Uterus (tissue), 4 donors: ENCODE data around the gene LRP1-AS. TPM values are rescaled to one million over a fixed set of nuclear protein-coding genes. Genes with fewer than 3 reads are reported as not detected.

Source experiments
- DNase-seq, 2 donors: peaks; one replicate each; pipeline ENCODE4 v3.0.0-alpha.2; 2019 to 2020
- H3K27ac ChIP-seq, 2 donors: fragments of 200-600 bp; sonication (generic); 1 replicate in 1 of 2; 2 replicates in 1 of 2; pipeline ENCODE4 v1.5.1; 2016 to 2018
- H3K27me3 ChIP-seq, 2 donors: fragments of 200-600 bp; sonication (generic); one replicate each; pipeline ENCODE4 v1.5.1; 2018 to 2019; ENCODE audit warnings: control low read depth in 1 of 2
- H3K36me3 ChIP-seq, 2 donors: fragments of 200-600 bp; sonication (generic); one replicate each; pipeline ENCODE4 v1.5.1; 2019; ENCODE audit warnings: control low read depth in 1 of 2
- H3K4me1 ChIP-seq, 2 donors: fragments of 200-600 bp; sonication (generic); one replicate each; pipeline ENCODE4 v1.5.1; 2018 to 2019; ENCODE audit warnings: control low read depth in 1 of 2
- H3K4me3 ChIP-seq, 2 donors: fragments of 200-600 bp; sonication (generic); 1 replicate in 1 of 2; 2 replicates in 1 of 2; pipeline ENCODE4 v1.5.1; 2018 to 2019; ENCODE audit warnings: mild to moderate bottlenecking in 1 of 2
- H3K9me3 ChIP-seq, 2 donors: fragments of 200-600 bp; sonication (generic); one replicate each; pipeline ENCODE4 v1.5.1; 2019; ENCODE audit warnings: control low read depth in 1 of 2
- POLR2A ChIP-seq, 2 donors: fragments of 450-650 bp; IDR thresholded peaks; one replicate each; pipeline ENCODE4 v1.6.1; 2016; ENCODE audit warnings: antibody characterized with exemption in 2 of 2, mild to moderate bottlenecking in 1 of 2, moderate library complexity in 1 of 2
- intact Hi-C: fragments of 100-400 bp; cut with DNase I; formaldehyde crosslinking; loops from one replicate; pipeline ENCODE4 v1.15.1; 2023; ENCODE audit warnings: low total_unique reads
- total RNA-seq, 4 donors: library from RNA; depleted of rRNA in 3 of 4; stranded (reverse); fragments of >200 nt in 3 of 4; gene quantifications; one replicate each; pipeline versions ENCODE4 v1.1.0 to v1.2.4, GENCODE V29; 2014 to 2023
- TF ChIP-seq, protein P1 (sequence below), 4 experiments: fragments of 200-600 bp in 2 of 4; fragments of 450-650 bp in 2 of 4; sonication (generic) in 2 of 4; IDR thresholded peaks; one replicate each; pipeline ENCODE4 v1.5.1; 2016 to 2019; ENCODE audit warnings: antibody characterized with exemption in 4 of 4, mild to moderate bottlenecking in 2 of 4, moderate library complexity in 1 of 4
- donor health status: DM: yes; HTN: yes; CAD: no.

The LRP1-AS gene
- total RNA-seq, 4 donors from 2014 or later, result not detected

DNA sequence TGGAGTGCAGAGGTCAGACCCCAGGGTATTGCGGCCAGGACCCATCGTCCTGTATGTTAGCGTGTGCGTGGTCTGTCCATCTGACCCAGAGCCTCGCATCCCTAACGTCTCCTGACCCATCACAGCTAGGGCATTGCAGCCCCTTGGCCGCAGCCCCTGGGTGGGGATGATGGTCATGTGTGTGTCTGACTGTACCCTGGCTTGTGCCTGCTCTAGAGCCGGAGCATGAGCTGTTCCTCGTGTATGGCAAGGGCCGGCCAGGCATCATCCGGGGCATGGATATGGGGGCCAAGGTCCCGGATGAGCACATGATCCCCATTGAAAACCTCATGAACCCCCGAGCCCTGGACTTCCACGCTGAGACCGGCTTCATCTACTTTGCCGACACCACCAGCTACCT is 10.8 kb upstream of the LRP1-AS start:
- DNase-seq, result no peak
- no peaks in the 10 kb centered on the region for H3K36me3 ChIP-seq
- H3K9me3 ChIP-seq, result no peaks in the 10 kb centered on the region
- no peak for TF ChIP-seq POLR2A (IDR thresholded peaks at IDR 0.05)
- TF ChIP-seq, protein P1, sequence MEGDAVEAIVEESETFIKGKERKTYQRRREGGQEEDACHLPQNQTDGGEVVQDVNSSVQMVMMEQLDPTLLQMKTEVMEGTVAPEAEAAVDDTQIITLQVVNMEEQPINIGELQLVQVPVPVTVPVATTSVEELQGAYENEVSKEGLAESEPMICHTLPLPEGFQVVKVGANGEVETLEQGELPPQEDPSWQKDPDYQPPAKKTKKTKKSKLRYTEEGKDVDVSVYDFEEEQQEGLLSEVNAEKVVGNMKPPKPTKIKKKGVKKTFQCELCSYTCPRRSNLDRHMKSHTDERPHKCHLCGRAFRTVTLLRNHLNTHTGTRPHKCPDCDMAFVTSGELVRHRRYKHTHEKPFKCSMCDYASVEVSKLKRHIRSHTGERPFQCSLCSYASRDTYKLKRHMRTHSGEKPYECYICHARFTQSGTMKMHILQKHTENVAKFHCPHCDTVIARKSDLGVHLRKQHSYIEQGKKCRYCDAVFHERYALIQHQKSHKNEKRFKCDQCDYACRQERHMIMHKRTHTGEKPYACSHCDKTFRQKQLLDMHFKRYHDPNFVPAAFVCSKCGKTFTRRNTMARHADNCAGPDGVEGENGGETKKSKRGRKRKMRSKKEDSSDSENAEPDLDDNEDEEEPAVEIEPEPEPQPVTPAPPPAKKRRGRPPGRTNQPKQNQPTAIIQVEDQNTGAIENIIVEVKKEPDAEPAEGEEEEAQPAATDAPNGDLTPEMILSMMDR (IDR thresholded peaks at IDR 0.05), result no peak
- H3K4me3 ChIP-seq, result no peak overlapping the region
- H3K27me3 ChIP-seq, result no peaks in the 10 kb centered on the region
- H3K4me1 ChIP-seq, result no peaks in the 10 kb centered on the region
- peak overlapping the region in 1 of 2 donors; percentile 18 for H3K27ac ChIP-seq
- intact Hi-C loops, result no loop called here

DNA sequence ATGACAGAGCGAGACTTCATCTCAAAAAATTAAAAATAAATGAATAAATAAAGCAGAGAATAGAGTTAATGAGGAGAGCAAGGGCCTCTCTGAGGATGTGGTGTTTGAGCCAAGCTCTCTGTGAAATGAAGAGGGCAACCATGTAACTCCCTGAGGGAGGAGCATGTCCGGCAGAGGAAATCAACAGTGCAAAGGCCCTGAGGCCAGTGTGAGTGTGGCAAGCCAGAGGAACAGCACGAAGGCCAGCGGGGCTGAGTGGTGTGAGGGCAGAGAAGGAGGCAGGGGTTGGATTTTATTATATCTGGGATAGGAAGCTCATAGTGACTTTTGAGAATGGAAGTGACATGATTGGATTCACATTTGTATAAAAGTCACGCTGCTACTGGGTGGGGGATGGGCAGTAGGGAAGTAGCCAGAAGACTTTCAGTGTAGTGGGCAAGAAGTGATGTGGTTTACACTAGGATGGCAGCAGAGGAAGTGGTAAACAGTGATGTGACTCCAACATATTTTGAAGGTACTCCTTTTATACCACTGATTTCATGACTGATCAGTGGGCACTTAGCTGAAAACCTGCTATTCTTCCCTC is 10.3 kb upstream of the LRP1-AS start:
- no peak for DNase-seq
- Histone ChIP-seq H3K9me3 (no peaks in the 10 kb centered on the region), H3K27me3 (no peaks in the 10 kb centered on the region), H3K4me1 (peaks cover 0 to 3% of the 10 kb centered on the region in 2 donors), H3K4me3 (no peak overlapping the region), H3K27ac (peak overlapping the region in 1 of 2 donors; percentile 18), H3K36me3 (no peaks in the 10 kb centered on the region)
- TF ChIP-seq, protein P1 (IDR thresholded peaks at IDR 0.05), result no peak
- no peak for TF ChIP-seq POLR2A (IDR thresholded peaks at IDR 0.05)
- intact Hi-C loops, result no loop called here

DNA sequence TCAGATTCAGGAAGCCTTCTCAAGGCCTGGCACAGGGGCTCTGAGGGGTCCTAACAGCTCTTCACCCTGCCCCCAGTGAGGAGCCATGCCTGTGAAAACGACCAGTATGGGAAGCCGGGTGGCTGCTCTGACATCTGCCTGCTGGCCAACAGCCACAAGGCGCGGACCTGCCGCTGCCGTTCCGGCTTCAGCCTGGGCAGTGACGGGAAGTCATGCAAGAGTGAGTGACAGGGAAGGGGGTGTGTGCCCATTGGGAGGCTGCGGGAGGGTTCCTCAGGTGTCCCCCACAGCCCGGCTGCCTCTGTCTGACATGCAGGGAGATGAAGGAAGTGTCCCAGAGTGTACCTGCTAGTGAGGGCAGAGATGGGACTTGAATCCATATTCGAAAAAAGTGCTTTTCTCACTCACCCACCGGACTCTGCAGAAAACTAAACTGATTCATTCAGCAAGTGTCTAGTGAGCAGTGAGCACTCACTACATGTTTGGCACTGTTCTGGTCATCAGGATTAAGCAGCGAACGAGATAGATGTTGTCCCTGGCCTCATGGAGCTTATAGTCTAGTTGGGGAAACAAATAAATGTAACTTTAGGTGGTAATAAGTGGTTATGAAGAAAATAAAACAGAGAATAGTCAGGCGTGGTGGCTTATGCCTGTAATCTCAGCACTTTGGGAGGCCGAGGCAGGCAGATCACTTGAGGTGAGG is 9.4 kb upstream of the LRP1-AS start:
- Histone ChIP-seq H3K27ac (no peak overlapping the region), H3K4me3 (no peak overlapping the region), H3K9me3 (no peaks in the 10 kb centered on the region), H3K4me1 (peaks cover 6 to 11% of the 10 kb centered on the region in 2 donors), H3K27me3 (no peaks in the 10 kb centered on the region), H3K36me3 (no peaks in the 10 kb centered on the region)
- intact Hi-C loops, result no loop called here
- DNase-seq, result no peak
- no peak for TF ChIP-seq POLR2A (IDR thresholded peaks at IDR 0.05)
- TF ChIP-seq, protein P1 (IDR thresholded peaks at IDR 0.05), result no peak

DNA sequence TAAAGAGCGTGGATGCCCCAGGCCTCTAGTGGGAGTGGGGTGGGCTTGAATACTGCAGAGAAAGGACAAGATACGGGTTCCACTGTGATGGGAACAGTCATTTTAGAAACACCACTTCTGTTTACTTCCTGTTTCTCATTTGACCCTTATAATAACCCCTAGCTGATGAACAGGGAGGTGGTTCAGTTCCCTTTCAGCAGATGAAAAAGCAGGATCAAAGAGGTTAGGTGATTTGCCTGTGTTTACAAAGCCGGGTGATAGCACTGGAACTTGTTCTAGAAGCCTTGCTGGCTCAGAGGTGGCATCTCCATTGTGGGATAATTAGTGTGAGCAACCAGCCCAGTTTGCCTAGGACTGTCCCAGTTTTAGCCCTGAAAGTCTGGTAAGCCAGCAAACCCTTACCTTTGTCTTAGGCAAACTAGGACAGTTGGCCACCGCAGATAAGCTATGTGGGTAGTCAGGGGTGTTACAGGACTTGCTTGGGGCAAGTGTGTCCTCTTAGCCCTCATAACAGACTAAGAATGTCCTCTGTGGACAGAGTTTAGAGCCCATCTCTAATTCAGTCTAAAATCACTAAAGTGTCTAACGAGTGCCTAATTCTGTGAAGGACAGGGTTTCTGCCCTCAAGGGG is 7.5 kb upstream of the LRP1-AS start:
- no peaks in the 10 kb centered on the region for H3K27me3 ChIP-seq
- no peaks in the 10 kb centered on the region for H3K36me3 ChIP-seq
- H3K9me3 ChIP-seq, result no peaks in the 10 kb centered on the region
- DNase-seq, result no peak
- TF ChIP-seq, protein P1 (IDR thresholded peaks at IDR 0.05), result no peak
- no peak for TF ChIP-seq POLR2A (IDR thresholded peaks at IDR 0.05)
- intact Hi-C loops, result no loop called here
- peaks cover 14 to 24% of the 10 kb centered on the region in 2 donors for H3K4me1 ChIP-seq
- H3K27ac ChIP-seq, result peak overlapping the region; percentile 38 to 93
- no peak overlapping the region for H3K4me3 ChIP-seq

DNA sequence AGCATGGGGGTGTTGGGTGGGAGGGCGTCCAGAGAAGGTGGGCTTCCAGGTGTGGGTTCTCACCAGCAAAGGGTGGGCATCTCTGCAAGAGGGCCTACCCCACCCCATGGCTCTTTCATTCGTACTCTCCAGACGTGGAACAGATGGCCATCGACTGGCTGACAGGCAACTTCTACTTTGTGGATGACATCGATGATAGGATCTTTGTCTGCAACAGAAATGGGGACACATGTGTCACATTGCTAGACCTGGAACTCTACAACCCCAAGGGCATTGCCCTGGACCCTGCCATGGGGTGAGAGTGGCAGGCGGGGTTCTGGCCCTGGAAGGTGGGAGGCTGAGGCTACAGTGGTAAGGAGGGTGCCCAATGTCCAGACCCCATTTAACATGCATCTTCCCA is 6.7 kb upstream of the LRP1-AS start:
- peak overlapping the region; percentile 38 to 93 for H3K27ac ChIP-seq
- no peaks in the 10 kb centered on the region for H3K36me3 ChIP-seq
- H3K4me1 ChIP-seq, result peaks cover 21 to 24% of the 10 kb centered on the region in 2 donors
- DNase-seq, result no peak
- no peaks in the 10 kb centered on the region for H3K9me3 ChIP-seq
- H3K27me3 ChIP-seq, result no peaks in the 10 kb centered on the region
- no peak overlapping the region for H3K4me3 ChIP-seq
- intact Hi-C loops, result no loop called here
- TF ChIP-seq, protein P1 (IDR thresholded peaks at IDR 0.05), result no peak
- TF ChIP-seq POLR2A (IDR thresholded peaks at IDR 0.05), result no peak
